Measurements from ENCODE around the gene PCNX2. TPM values are rescaled to one million over a fixed set of nuclear protein-coding genes. Genes with fewer than 3 reads are reported as not detected.

PCNX2 gene
- total RNA-seq, 1 donor from 2014 or later = 23.5 TPM

DNA sequence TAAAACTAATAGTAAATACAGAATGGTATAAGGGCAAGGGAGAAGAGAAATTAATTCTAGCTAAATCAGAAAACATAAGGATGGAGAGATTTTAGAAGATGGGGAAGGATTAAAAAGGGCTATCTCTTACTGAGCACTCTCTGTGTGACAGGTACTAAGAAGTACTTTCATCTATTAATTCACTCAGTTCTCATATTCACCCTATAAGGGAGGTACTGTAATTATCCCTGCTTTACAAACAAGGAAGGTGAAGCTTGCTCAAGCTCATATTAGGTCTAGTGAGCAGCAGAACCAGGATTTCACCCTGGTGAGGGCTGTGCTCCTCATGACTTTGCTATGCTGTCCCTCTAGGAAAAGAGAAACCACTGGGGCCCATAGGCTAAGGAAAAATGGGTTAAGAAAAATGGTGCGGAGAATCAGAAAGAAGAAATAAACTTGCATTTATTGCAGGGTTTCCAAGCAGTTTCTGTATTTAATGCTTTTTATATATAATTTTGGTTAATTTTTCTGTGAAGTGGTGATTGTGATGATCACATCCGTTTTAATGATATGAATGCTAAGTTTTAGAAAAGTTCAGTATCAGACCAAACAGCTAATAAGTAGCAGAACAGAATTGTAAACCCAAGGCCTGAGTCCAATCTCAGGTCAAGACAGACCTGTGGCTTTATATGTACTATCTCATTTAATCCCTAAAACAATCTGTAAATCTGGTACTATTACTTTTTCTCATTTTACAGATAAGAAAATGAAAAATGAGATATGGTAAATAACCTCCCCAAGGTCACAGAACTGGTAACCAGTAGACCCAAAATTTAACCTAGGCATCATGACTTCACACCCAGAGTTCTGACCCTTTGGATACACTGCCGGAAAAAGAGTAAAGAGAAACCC, 1.7 kb downstream of the PCNX2 start:
- Histone ChIP-seq H3K27me3 (ENCODE audit: control insufficient read depth in 3 of 3, insufficient read depth in 3 of 3, low read length in 3 of 3) (peaks cover 7 to 18% (median 13%) of the 10 kb centered on the region in 3 donors), H3K27ac (ENCODE audit: low read depth, low read length) (no peak overlapping the region), H3K4me3 (ENCODE audit: low read length in 3 of 3) (no peak overlapping the region), H3K36me3 (ENCODE audit: control insufficient read depth in 3 of 3, insufficient read depth in 3 of 3, low read length in 3 of 3) (no peaks in the 10 kb centered on the region), H3K9me3 (ENCODE audit: control insufficient read depth in 3 of 3, low read length in 3 of 3) (no peaks in the 10 kb centered on the region), H3K9ac (ENCODE audit: low read depth in 1 of 3, low read length in 3 of 3) (no peak overlapping the region), H3K4me1 (ENCODE audit: control insufficient read depth in 3 of 3, insufficient read depth in 3 of 3, low read length in 3 of 3) (peaks cover 3 to 7% (median 4%) of the 10 kb centered on the region in 3 donors)

- Histone ChIP-seq H3K27me3 (ENCODE audit: control insufficient read depth in 3 of 3, insufficient read depth in 3 of 3, low read length in 3 of 3) (peaks cover 4 to 8% (median 4%) of the 10 kb centered on the region in 3 donors), H3K9ac (ENCODE audit: low read depth in 1 of 3, low read length in 3 of 3) (no peak overlapping the region), H3K36me3 (ENCODE audit: control insufficient read depth in 3 of 3, insufficient read depth in 3 of 3, low read length in 3 of 3) (no peaks in the 10 kb centered on the region), H3K9me3 (ENCODE audit: control insufficient read depth in 3 of 3, low read length in 3 of 3) (no peaks in the 10 kb centered on the region), H3K4me1 (ENCODE audit: control insufficient read depth in 3 of 3, insufficient read depth in 3 of 3, low read length in 3 of 3) (peaks cover 3 to 7% (median 4%) of the 10 kb centered on the region in 3 donors), H3K27ac (ENCODE audit: low read depth, low read length) (no peak overlapping the region), H3K4me3 (ENCODE audit: low read length in 3 of 3) (no peak overlapping the region)
Measured at GRCh38 chr1:233290396-233291034, 5.0 kb downstream of the PCNX2 start.

DNA sequence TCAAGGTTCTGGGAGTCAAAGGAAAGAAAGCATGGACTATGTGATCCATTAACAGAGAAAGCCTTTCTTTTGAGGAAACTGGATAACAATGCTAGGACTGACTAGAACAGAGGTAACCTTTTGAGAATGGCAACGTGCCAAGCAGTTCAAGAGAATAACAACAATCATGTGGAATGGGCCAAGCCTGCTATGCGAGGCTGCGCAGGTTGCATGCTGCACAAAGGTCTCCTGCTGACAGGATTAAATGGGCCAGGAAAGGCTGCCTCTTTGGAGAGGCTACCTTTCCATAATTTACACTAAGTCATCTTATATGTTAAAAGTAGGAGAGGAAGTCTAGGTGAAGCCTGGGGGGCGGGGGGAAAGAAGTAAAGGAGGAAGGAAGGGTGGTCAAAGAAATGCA, 5.8 kb downstream of the PCNX2 start:
- Histone ChIP-seq H3K4me1 (ENCODE audit: control insufficient read depth in 3 of 3, insufficient read depth in 3 of 3, low read length in 3 of 3) (peaks cover 0 to 2% (median 0%) of the 10 kb centered on the region in 3 donors), H3K36me3 (ENCODE audit: control insufficient read depth in 3 of 3, insufficient read depth in 3 of 3, low read length in 3 of 3) (no peaks in the 10 kb centered on the region), H3K9ac (ENCODE audit: low read depth in 1 of 3, low read length in 3 of 3) (no peak overlapping the region), H3K27ac (ENCODE audit: low read depth, low read length) (no peak overlapping the region), H3K27me3 (ENCODE audit: control insufficient read depth in 3 of 3, insufficient read depth in 3 of 3, low read length in 3 of 3) (peaks cover 0 to under 1% (median 0%) of the 10 kb centered on the region in 3 donors), H3K4me3 (ENCODE audit: low read length in 3 of 3) (no peak overlapping the region), H3K9me3 (ENCODE audit: control insufficient read depth in 3 of 3, low read length in 3 of 3) (no peaks in the 10 kb centered on the region)

DNA sequence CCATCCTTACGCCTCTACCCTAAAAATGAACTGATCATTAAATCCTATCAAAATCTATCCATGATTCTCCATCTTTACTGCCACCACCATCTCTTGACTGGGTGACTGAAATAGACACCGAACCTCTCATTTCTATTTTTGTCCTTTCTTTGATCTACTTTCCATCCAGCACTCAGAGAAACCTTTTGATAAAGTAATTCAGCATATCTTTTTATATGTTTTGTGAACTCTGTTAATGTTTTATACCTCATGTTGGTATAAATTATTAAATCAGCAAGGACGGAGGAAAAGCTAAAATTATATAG, 13.0 kb downstream of the PCNX2 start:
- no peak overlapping the region for H3K9ac ChIP-seq (ENCODE audit: low read depth in 1 of 3, low read length in 3 of 3)
- no peaks in the 10 kb centered on the region for H3K27me3 ChIP-seq (ENCODE audit: control insufficient read depth in 3 of 3, insufficient read depth in 3 of 3, low read length in 3 of 3)
- H3K4me1 ChIP-seq (ENCODE audit: control insufficient read depth in 3 of 3, insufficient read depth in 3 of 3, low read length in 3 of 3) = no peaks in the 10 kb centered on the region
- no peaks in the 10 kb centered on the region for H3K9me3 ChIP-seq (ENCODE audit: control insufficient read depth in 3 of 3, low read length in 3 of 3)
- no peak overlapping the region for H3K27ac ChIP-seq (ENCODE audit: low read depth, low read length)
- no peaks in the 10 kb centered on the region for H3K36me3 ChIP-seq (ENCODE audit: control insufficient read depth in 3 of 3, insufficient read depth in 3 of 3, low read length in 3 of 3)
- no peak overlapping the region for H3K4me3 ChIP-seq (ENCODE audit: low read length in 3 of 3)

DNA sequence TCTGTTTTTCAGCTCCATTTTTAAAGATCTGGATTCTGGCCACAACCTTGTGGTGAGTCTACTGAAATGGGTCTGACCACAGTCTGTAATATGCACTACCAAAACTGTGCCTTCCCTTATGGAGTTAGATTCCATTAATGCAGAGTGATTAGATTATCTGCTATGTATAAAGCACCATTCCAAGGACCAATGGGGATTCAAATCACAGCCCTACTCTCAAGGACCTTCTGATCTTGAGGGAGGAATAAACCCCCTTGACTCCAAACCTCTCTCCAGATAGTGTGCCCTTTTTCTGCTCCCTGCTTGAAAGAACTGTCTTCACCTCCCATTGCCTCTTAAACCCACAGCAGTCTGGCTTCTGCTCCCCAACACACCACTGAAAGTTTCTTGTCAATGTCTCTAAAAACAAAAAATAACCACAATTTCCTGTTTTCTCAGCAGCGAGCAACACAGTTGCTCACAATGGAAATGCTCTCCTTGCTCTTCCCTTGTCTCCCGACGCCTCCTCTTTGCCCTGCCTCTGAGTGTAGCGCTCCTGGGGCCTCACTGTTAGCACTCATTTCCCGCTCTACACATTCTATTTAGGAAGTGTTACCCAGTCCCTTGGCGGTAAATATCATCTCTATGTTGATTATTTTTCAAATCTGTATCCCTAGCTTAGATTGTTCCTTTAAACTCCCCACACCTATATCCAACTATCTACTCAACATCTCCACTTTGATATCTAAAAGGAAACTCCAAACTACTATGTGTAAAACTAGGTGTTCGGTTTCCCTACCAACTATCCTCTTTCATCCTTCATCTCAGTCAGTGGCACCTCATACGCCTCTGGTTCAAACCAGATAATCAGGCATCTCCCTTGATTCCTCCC, 13.6 kb downstream of the PCNX2 start:
- H3K36me3 ChIP-seq (ENCODE audit: control insufficient read depth in 3 of 3, insufficient read depth in 3 of 3, low read length in 3 of 3) = no peaks in the 10 kb centered on the region
- no peak overlapping the region for H3K27ac ChIP-seq (ENCODE audit: low read depth, low read length)
- no peak overlapping the region for H3K9ac ChIP-seq (ENCODE audit: low read depth in 1 of 3, low read length in 3 of 3)
- no peaks in the 10 kb centered on the region for H3K4me1 ChIP-seq (ENCODE audit: control insufficient read depth in 3 of 3, insufficient read depth in 3 of 3, low read length in 3 of 3)
- H3K27me3 ChIP-seq (ENCODE audit: control insufficient read depth in 3 of 3, insufficient read depth in 3 of 3, low read length in 3 of 3) = no peaks in the 10 kb centered on the region
- H3K4me3 ChIP-seq (ENCODE audit: low read length in 3 of 3) = no peak overlapping the region
- H3K9me3 ChIP-seq (ENCODE audit: control insufficient read depth in 3 of 3, low read length in 3 of 3) = no peaks in the 10 kb centered on the region

DNA sequence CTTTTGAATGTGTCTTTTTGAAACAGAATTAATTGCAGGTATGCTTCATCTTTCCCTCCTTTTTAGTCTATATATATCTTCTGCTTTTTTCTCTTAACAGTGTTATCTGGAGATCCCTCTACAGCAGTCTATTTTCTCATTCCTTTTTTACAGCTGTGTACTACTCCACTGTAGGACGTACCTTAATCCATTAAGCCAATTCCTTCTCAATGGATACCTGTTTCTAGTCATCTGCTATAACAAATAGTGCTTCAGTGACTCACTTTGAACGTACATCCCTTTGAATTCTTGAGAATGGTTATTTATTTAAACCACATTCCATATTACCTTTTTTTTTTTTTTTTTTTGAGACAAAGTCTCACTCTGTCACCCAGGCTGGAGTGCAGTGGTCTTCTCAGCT, 15.6 kb downstream of the PCNX2 start:
- no peaks in the 10 kb centered on the region for H3K9me3 ChIP-seq (ENCODE audit: control insufficient read depth in 3 of 3, low read length in 3 of 3)
- H3K4me1 ChIP-seq (ENCODE audit: control insufficient read depth in 3 of 3, insufficient read depth in 3 of 3, low read length in 3 of 3) = no peaks in the 10 kb centered on the region
- no peak overlapping the region for H3K9ac ChIP-seq (ENCODE audit: low read depth in 1 of 3, low read length in 3 of 3)
- no peaks in the 10 kb centered on the region for H3K36me3 ChIP-seq (ENCODE audit: control insufficient read depth in 3 of 3, insufficient read depth in 3 of 3, low read length in 3 of 3)
- H3K27ac ChIP-seq (ENCODE audit: low read depth, low read length) = no peak overlapping the region
- H3K4me3 ChIP-seq (ENCODE audit: low read length in 3 of 3) = no peak overlapping the region
- no peaks in the 10 kb centered on the region for H3K27me3 ChIP-seq (ENCODE audit: control insufficient read depth in 3 of 3, insufficient read depth in 3 of 3, low read length in 3 of 3)

DNA sequence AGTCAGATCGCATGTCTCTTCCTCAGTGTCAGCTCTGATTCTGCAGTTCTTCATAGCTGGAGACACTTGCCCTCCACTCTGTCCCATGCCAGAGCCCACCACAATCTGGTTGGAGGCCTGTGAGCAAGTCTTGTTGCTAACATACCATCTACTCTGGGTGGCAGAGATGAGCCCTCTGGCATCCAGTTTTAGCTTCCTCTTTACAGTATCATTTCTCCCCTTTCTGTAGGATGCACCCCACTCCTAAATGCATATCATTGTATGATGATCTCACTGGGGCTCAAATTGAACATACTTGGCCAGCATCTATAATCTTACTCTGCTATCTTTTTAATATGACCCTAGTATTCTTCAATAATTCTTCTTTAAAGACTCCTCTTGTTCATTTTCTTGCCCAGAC, 16.9 kb downstream of the PCNX2 start:
- Histone ChIP-seq H3K4me1 (ENCODE audit: control insufficient read depth in 3 of 3, insufficient read depth in 3 of 3, low read length in 3 of 3) (no peaks in the 10 kb centered on the region), H3K9ac (ENCODE audit: low read depth in 1 of 3, low read length in 3 of 3) (no peak overlapping the region), H3K9me3 (ENCODE audit: control insufficient read depth in 3 of 3, low read length in 3 of 3) (no peaks in the 10 kb centered on the region), H3K36me3 (ENCODE audit: control insufficient read depth in 3 of 3, insufficient read depth in 3 of 3, low read length in 3 of 3) (no peaks in the 10 kb centered on the region), H3K4me3 (ENCODE audit: low read length in 3 of 3) (no peak overlapping the region), H3K27ac (ENCODE audit: low read depth, low read length) (no peak overlapping the region), H3K27me3 (ENCODE audit: control insufficient read depth in 3 of 3, insufficient read depth in 3 of 3, low read length in 3 of 3) (no peaks in the 10 kb centered on the region)

DNA sequence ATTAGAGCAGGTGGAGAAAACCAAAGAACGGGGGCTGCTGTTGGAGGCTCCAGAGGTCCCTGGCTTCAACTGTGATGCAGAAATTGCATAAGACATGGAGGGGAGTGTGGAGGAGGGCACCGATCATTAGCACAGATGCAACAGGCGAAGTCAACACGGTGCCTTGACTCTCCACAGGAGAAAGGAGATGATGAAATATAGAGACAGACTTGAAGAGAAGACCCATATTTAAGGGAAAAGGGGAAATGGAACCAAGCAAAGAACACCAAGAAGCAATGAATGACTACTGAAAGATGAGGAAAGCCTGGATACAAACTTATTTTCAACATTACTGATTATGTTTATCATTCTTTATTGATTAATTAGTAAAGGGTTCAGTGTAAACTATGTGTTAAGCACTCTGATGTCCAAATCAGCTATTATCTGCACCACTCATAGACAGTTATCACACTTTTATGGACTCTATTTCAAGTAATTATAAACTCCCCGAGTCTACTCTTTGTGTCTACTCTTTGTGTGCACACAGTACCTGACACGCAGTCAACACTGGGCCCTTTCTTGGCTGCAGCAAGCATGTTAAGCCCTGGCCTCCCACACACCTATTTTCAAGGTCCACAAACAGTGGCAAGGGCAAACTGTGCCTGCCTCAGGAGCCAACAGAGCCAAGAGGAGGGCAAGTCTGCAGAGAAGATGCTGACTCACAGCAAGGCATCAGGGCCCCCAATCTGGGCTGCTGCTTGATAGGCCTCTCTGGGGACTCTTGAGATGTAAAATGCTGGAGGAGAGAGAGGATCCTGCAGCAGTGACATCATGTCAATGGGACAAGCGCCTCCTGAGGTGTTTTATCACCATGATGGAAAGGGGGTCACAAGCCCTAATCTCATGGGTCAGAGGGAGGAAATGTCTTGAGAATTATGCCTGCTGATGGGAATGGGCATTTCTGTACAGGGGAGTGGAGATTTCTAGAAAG, 17.6 kb downstream of the PCNX2 start:
- H3K27me3 ChIP-seq (ENCODE audit: control insufficient read depth in 3 of 3, insufficient read depth in 3 of 3, low read length in 3 of 3) = no peaks in the 10 kb centered on the region
- no peaks in the 10 kb centered on the region for H3K9me3 ChIP-seq (ENCODE audit: control insufficient read depth in 3 of 3, low read length in 3 of 3)
- H3K36me3 ChIP-seq (ENCODE audit: control insufficient read depth in 3 of 3, insufficient read depth in 3 of 3, low read length in 3 of 3) = no peaks in the 10 kb centered on the region
- no peak overlapping the region for H3K9ac ChIP-seq (ENCODE audit: low read depth in 1 of 3, low read length in 3 of 3)
- H3K4me3 ChIP-seq (ENCODE audit: low read length in 3 of 3) = no peak overlapping the region
- H3K27ac ChIP-seq (ENCODE audit: low read depth, low read length) = no peak overlapping the region
- no peaks in the 10 kb centered on the region for H3K4me1 ChIP-seq (ENCODE audit: control insufficient read depth in 3 of 3, insufficient read depth in 3 of 3, low read length in 3 of 3)

DNA sequence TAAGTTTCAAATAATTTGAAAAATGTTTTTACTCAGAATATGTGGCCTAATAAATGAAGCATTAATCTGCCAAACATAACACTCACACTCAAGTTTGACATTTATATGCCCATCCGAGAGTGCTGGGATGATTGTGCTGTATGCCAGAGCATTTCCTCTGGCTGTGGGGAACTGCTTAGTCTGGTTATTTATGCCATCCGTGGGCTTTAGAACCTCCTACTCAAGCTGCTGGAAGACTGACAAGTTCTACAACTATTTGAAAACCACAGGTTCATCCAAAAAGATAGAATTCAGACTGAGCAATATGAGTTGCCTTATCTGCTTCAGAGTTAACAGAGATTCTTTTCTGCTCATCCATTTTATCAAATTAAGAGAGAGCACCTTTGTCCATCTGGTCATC, 25.9 kb downstream of the PCNX2 start:
- H3K9ac ChIP-seq (ENCODE audit: low read depth in 1 of 3, low read length in 3 of 3) = no peak overlapping the region
- no peaks in the 10 kb centered on the region for H3K9me3 ChIP-seq (ENCODE audit: control insufficient read depth in 3 of 3, low read length in 3 of 3)
- H3K27ac ChIP-seq (ENCODE audit: low read depth, low read length) = no peak overlapping the region
- H3K4me1 ChIP-seq (ENCODE audit: control insufficient read depth in 3 of 3, insufficient read depth in 3 of 3, low read length in 3 of 3) = no peaks in the 10 kb centered on the region
- no peak overlapping the region for H3K4me3 ChIP-seq (ENCODE audit: low read length in 3 of 3)
- H3K36me3 ChIP-seq (ENCODE audit: control insufficient read depth in 3 of 3, insufficient read depth in 3 of 3, low read length in 3 of 3) = no peaks in the 10 kb centered on the region
- no peaks in the 10 kb centered on the region for H3K27me3 ChIP-seq (ENCODE audit: control insufficient read depth in 3 of 3, insufficient read depth in 3 of 3, low read length in 3 of 3)

Data from skeletal muscle tissue (tissue), 4 donors.